Measurements from ENCODE around the gene LRRC27.

DNA sequence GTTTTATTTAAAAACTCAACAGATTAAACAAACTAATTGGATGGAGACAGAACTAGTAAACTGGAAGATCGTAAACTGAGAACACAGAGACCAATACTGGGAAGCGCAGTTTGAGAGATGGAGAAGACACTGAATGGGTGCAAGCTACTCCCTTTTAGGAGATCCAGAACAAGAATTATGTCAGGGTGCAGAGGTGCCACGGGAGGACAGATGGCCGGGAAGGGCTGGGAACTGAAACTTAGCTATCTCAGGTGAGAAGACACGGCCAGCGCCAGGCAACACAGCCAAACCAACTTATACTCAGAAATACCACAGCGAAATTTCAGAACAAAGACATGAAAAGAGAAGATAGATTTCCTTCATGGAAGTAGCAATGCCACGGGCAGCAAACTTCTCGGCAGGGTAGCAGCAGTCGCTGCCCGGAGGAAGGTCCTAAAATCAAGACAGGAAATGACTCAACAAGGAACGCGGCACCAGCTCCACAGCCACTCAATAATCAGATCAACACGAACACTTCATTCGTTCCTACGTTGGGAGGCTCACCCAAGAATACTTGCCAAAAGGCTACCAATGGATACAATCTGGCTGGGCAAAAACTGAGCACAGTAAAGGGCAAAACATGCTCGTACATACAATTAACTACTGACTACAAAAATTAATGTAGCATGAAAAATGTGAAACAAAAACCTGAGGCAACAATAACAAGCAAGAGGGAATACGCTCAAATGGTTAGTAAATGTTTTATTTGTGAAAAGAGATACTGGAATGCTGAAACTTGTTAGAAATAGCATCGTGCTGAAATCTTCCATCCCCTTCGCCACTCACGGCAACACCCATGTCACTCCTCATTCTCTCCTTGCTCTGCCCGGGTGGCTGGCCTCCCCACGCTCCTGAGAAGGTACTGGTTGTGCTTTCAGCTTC, 2.2 kb upstream of the LRRC27 start:
- TF ChIP-seq, protein P1, sequence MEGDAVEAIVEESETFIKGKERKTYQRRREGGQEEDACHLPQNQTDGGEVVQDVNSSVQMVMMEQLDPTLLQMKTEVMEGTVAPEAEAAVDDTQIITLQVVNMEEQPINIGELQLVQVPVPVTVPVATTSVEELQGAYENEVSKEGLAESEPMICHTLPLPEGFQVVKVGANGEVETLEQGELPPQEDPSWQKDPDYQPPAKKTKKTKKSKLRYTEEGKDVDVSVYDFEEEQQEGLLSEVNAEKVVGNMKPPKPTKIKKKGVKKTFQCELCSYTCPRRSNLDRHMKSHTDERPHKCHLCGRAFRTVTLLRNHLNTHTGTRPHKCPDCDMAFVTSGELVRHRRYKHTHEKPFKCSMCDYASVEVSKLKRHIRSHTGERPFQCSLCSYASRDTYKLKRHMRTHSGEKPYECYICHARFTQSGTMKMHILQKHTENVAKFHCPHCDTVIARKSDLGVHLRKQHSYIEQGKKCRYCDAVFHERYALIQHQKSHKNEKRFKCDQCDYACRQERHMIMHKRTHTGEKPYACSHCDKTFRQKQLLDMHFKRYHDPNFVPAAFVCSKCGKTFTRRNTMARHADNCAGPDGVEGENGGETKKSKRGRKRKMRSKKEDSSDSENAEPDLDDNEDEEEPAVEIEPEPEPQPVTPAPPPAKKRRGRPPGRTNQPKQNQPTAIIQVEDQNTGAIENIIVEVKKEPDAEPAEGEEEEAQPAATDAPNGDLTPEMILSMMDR (IDR thresholded peaks at IDR 0.05), result no peak
- no peak for TF ChIP-seq POLR2A (IDR thresholded peaks at IDR 0.05)
- no peak for TF ChIP-seq POLR2AphosphoS5 (IDR thresholded peaks at IDR 0.05)

Measured in prostate gland (tissue), 2 donors.